Left ventricle myocardium inferior (tissue), 1 donor: ENCODE data around the gene PMEL. TPM values are rescaled to one million over a fixed set of nuclear protein-coding genes. Genes with fewer than 3 reads are reported as not detected.
"Not testable (repeated sequence)": the region's sequence is repeated elsewhere in the genome, so short reads cannot be mapped to it uniquely, and the experiment has no call there.

ENCODE experiments used
- DNase-seq: peaks from one replicate; pipeline ENCODE4 v3.0.0-alpha.2; 2020
- H3K27ac ChIP-seq: fragments of 200-600 bp; replicated peaks from 2 replicates; pipeline ENCODE4 v1.8.0; 2021
- H3K27me3 ChIP-seq: fragments of 200-600 bp; 2 replicates; pipeline ENCODE4 v1.8.0; 2021; ENCODE audit warnings: low read depth
- H3K36me3 ChIP-seq: fragments of 200-600 bp; 2 replicates; pipeline ENCODE4 v1.8.0; 2021
- H3K4me1 ChIP-seq: fragments of 200-600 bp; 2 replicates; pipeline ENCODE4 v1.8.0; 2021
- H3K4me3 ChIP-seq: fragments of 200-600 bp; 2 replicates; pipeline ENCODE4 v1.8.0; 2021; ENCODE audit warnings: mild to moderate bottlenecking, moderate library complexity
- H3K9me3 ChIP-seq: fragments of 200-600 bp; replicated peaks from 2 replicates; pipeline ENCODE4 v1.8.0; 2021
- CTCF ChIP-seq: fragments of 200-600 bp; IDR thresholded peaks from 2 replicates; pipeline ENCODE4 v1.8.0; 2021; ENCODE audit warnings: antibody characterized with exemption, mild to moderate bottlenecking, borderline replicate concordance
- intact Hi-C: fragments of 100-400 bp; cut with micrococcal nuclease; formaldehyde crosslinking; loops from one replicate; pipeline ENCODE4 v1.11.0; 2022
- total RNA-seq: library from RNA; stranded (reverse); fragmentation: NEBNext Ultra II Directional; extraction: Animal tissue kit (Norgen Biotek cat#: 25700); gene quantifications from one replicate; pipeline ENCODE4 v1.2.1, GENCODE V29; 2021
- donor health status: DM: no; HTN: yes; CAD: no; lungs with severe emphysema.

Gene PMEL
- total RNA-seq, 1 donor from 2014 or later: 0.16 TPM

DNA sequence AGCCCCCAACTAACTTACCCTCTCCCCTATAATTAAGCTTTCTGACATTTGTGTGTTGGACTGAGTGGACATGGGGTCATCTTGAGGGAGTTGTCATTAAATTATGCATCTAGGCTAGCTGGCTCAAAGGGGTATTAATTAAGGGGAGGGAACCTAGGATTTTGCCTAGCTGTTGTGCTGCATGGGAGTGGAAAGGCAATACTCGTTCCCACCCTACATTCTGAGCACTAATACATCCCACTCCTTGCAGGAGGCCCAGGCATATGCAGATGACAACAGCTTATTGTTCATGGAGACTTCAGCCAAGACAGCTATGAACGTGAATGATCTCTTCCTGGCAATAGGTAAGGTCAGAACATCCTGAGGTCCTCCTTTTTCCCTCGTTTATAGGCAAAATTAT, 25.3 kb upstream of the PMEL start:
- Histone ChIP-seq H3K27me3 (no peaks in the 10 kb centered on the region), H3K4me3 (no peak overlapping the region), H3K27ac (no peak overlapping the region), H3K4me1 (no peaks in the 10 kb centered on the region), H3K9me3 (no peaks in the 10 kb centered on the region), H3K36me3 (peaks cover 91% of the 10 kb centered on the region)
- TF ChIP-seq CTCF: no peak
- intact Hi-C loops: no loop called here
- no peak for DNase-seq

GRCh38 chr12:55985976-55986375, 20.1 kb upstream of the PMEL start:
- H3K27ac ChIP-seq, H3K27me3 ChIP-seq, intact Hi-C loops, H3K4me3 ChIP-seq, DNase-seq, H3K9me3 ChIP-seq: not testable (repeated sequence)
- peaks cover 81% of the 10 kb centered on the region for H3K36me3 ChIP-seq
- H3K4me1 ChIP-seq: peaks cover 34% of the 10 kb centered on the region

GRCh38 chr12:55985341-55985740, 19.5 kb upstream of the PMEL start:
- DNase-seq: no peak
- Histone ChIP-seq H3K36me3 (peaks cover 81% of the 10 kb centered on the region), H3K4me3 (no peak overlapping the region), H3K9me3 (no peaks in the 10 kb centered on the region), H3K27ac (no peak overlapping the region), H3K27me3 (no peaks in the 10 kb centered on the region), H3K4me1 (peaks cover 34% of the 10 kb centered on the region)
- intact Hi-C loops: no loop called here
- TF ChIP-seq CTCF: no peak

GRCh38 chr12:55984861-55985260, 19.0 kb upstream of the PMEL start:
- TF ChIP-seq CTCF: no peak
- no peaks in the 10 kb centered on the region for H3K9me3 ChIP-seq
- intact Hi-C loops: no loop called here
- no peaks in the 10 kb centered on the region for H3K27me3 ChIP-seq
- DNase-seq: no peak
- H3K4me1 ChIP-seq: peaks cover 34% of the 10 kb centered on the region
- H3K27ac ChIP-seq: no peak overlapping the region
- H3K4me3 ChIP-seq: no peak overlapping the region
- peaks cover 77% of the 10 kb centered on the region for H3K36me3 ChIP-seq

GRCh38 chr12:55983232-55983842, 17.5 kb upstream of the PMEL start:
- H3K9me3 ChIP-seq: no peaks in the 10 kb centered on the region
- H3K36me3 ChIP-seq: peaks cover 70% of the 10 kb centered on the region
- H3K27ac ChIP-seq: no peak overlapping the region
- H3K27me3 ChIP-seq: no peaks in the 10 kb centered on the region
- TF ChIP-seq CTCF: no peak
- H3K4me3 ChIP-seq: no peak overlapping the region
- no peak for DNase-seq
- peaks cover 34% of the 10 kb centered on the region for H3K4me1 ChIP-seq
- intact Hi-C loops: no loop called here

- DNase-seq: no peak
- Histone ChIP-seq H3K36me3 (peaks cover 62% of the 10 kb centered on the region), H3K4me3 (no peak overlapping the region), H3K27me3 (no peaks in the 10 kb centered on the region), H3K27ac (no peak overlapping the region), H3K4me1 (peaks cover 41% of the 10 kb centered on the region), H3K9me3 (no peaks in the 10 kb centered on the region)
- no peak for TF ChIP-seq CTCF
- intact Hi-C loops: no loop called here
These were observed 16.6 kb upstream of the PMEL start for GRCh38 chr12:55982319-55982936.

- H3K9me3 ChIP-seq, H3K4me3 ChIP-seq, H3K27ac ChIP-seq, intact Hi-C loops, H3K27me3 ChIP-seq, DNase-seq: not testable (repeated sequence)
- Histone ChIP-seq H3K36me3 (peaks cover 56% of the 10 kb centered on the region), H3K4me1 (peaks cover 46% of the 10 kb centered on the region)
These were observed 16.0 kb upstream of the PMEL start for GRCh38 chr12:55981882-55982281.
